Cortex of kidney (tissue), 1 donor: Measurements from ENCODE around the gene RPS6KB2.
"Not testable (repeated sequence)": the region's sequence is repeated elsewhere in the genome, so short reads cannot be mapped to it uniquely, and the experiment has no call there.

Experiments used
- DNase-seq: peaks from one replicate; lab custom pipeline; 2025; lab: John Stamatoyannopoulos, UW

RPS6KB2 gene

DNA sequence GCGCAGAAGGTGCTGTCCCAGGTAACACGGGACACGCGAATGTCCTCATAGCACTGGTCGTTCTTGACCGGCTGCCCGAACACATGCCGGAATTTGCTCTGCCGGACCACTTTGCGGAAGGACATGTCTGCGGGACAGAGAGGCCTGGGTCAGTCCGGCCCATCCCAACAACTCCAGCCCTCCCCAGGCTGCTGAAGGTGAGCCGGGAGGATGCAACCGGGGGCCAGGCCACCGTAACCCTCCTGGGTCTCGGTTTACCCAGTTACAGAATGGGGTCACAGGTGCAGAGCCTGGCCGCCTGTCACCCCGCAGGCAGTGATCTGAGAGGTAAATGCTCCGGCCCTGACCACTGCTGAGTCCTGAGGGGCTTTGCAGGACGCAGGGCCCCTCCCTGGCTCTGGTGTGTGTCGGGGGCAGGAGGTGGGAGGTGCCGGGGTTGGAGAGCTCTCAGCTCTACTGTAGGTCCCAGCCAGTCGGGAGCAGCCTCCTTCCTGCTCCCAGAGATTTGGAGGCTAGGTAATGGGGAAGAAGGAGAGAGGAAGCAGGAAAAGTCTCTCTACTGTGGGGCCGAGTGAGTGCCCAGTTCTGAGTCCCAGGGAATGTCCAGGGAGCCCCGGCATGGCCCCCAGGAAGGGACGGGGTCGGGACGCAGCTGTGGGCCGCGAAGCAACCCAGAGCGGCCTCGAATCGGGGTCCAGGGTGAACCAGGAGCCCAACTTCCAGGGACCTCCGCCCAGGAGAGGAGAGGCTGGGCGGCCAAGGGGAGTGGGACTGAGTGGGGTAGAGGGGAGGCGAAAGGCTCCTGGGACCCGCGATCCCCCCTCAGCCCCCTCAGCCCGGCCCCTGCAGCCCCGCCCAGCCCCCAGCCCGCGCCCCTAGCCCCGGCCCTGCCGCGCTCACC, 14.5 kb downstream of the RPS6KB2 start:
- DNase-seq, result no peak

DNA sequence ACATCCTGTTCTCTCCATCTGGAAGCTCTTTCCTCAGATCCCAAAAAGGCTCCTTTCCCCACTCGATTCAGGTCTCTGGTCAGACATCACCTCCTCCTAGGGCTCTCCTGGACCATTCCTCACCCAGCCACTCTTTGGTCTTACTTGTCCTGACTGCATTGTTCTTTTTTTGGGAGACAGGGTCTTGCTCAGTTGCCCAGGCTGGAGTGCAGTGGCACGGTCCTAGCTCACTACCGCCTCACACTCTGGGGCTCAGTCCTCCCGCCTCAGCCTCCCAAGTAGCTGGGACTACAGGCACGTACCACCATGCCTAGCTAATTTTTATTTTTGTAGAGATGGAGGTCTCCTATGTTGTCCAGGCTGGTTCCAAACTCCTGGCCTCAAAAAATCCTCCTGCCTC, 17.2 kb downstream of the RPS6KB2 start:
- DNase-seq, result no peak

DNA sequence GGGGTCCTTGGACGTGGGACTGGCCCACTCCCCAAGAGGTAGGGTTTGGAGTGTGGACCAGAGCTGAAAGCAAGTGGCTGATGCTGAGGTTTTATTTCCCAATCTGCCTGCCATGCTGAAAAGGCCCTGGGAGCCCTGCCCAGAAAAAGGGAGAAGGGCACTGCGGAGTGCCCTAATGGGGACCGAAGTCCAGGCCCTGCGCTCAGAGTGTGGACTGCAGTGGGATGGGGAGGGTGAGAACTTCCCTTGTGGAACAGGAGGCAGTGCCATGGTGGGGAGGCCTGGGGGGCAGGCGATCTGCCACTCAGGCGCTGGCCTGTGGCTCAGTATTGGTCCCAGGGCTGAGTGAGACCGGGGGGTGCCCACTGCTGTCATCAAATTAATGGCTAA, 19.9 kb downstream of the RPS6KB2 start:
- no peak for DNase-seq

- DNase-seq, result no peak
These were observed 21.0 kb downstream of the RPS6KB2 start for GRCh38 chr11:67449116-67449844.

- no peak for DNase-seq
These were observed 22.7 kb downstream of the RPS6KB2 start for GRCh38 chr11:67450796-67451657.

DNA sequence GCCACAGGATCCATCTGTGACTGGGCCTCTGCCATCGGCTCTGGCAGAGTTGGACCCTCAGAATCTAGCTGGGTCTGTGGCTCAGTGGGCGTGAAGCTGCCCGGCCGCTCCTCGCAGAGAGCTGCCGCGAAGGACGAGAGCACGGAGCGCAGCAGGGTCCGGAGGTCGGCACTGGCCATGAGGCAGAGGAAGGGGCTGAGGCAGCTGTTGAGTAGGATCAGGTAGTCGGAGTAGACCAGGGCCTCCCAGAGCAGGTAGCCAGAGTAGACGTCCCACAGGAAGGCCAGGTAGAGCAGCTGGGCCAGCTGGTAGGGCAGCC, 23.3 kb downstream of the RPS6KB2 start:
- no peak for DNase-seq

DNA sequence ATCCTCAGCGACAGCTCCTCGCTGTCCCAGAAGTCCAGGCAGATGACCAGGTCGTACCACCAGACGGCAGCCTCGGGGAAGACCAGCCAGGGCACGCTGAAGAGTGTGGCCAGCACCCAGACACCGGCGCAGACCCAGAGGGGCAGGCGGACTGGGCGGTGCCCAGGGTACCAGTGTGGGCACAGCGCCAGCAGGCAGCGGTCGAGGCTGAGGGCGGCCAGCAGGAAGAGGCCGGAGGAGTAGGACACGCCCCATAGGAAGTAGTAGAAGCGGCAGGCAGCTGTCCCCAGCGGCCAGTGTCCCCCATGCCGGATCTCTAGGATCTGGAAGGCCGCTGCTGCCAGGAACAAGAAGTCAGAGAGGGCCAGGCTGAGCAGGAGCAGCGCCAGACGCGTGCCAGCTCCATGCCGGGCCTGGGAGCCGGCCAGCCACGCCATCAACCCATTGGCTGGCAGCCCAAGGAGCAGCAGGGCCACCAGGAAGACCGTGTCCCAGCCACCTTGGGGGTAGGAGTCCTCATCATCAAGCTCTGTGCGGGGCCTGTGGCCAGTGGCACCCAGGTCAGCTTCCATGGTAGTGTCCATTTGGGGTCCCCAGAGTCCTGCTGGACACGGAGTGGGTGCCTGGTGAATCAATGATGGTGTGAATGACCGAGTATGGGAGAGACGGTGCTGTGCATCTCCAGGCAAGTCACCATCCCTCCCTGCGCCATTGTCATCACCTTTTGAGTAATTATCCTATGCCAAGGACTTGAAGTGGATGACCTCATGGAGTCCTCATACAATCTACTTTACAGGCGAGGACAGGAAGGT, 24.1 kb downstream of the RPS6KB2 start, which contains the start of gene GPR152:
Gene GPR152 (minus strand): TSS at position 589 of the 812 bp plus-strand sequence. CDS start 5 bp downstream, at position 584.
- no peak for DNase-seq

DNA sequence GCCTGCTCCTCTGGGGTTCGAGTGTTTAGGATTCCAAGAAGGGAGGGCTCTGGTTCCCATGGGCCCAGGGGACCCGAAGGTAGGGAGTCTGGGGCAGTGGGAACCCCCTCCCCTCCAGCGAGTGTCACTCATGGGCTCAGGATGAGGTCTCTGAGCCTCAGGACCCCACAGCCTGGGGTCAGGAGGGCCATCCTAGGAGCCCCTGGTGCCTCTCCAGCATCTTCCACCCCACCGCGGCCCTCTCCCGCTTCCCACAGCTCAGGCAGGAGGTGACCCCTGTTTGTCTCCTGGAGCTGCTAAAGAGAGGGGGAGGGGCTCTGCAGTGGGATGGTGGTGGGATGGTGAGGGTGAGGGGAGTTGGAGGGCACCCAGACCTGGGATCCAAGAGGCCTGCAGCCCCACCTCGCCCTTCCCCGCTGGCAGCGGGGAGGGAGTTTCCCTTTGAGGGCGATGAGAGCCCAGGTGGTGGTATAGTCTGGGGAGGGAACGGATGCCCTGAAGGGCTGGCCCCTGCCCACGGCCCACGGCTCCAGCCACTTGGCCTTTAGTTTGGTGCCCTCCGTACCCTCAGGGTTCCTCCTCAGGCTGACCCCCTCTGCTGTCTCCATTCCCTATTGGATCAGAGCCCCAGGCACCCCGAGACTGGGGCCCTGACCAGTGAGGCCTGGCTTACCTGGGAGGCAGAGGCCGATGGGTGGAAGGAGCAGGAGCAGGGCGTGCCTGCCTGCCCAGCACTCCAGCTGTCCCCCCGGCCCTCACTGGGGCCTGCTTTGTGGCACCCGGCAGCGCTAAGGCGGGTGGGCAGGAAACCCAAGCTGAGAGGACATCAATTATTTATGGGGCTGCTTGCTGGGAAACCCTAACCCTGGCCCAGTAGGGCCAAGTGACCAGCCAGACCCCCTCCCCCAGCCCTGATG, 25.8 kb downstream of the RPS6KB2 start:
- no peak for DNase-seq

DNA sequence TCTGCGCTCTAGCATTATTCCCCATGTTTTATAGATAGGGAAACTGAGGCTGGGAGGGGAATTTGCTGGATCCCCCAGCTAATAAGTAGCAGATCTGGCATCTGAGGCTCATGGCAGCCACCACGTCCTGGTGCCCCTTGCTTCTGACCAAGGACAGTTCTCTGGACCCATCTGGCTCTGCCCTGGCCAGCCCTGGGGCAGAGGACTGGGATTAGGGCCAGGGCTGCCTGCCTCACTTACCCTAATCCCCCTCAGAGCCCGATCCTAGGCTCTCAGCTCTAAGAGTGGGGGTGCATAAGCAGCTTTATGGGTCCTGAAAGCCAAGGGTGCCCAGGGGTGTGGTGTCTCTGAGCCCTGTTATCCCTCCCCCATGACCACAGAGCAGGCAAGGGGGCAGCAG, 26.8 kb downstream of the RPS6KB2 start, which contains the start of gene CABP4:
Gene CABP4 (plus strand): TSS at position 301 of the 400 bp plus-strand sequence. CDS start 70 bp downstream, at position 371.
- no peak for DNase-seq

DNA sequence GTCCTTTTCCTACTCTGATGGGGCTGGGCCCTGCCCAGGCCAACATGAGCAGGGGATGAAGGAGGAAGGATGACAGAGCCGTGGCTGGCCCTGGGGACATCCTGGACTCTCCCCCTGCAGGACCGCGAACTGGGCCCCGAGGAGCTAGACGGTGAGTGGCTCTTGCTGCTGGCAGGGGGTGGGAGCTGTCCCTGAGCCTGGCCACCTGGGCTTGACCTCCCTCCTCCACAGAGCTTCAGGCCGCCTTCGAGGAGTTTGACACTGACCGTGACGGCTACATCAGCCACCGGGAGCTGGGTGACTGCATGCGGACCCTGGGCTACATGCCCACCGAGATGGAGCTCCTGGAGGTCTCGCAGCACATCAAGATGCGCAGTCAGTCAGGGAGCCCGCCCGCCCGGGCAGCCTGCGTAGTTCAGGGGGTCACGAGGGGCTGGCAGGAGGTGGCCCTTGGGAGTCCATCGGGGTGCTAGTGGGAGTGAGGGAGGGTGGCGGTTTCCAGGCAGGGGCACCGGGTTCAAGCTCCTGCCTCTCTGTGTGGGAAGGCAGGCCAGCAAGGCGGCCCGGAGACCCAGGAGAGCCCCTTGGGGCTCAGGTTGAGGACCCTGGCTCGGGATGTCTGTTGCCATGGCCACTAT, 27.9 kb downstream of the RPS6KB2 start:
- no peak for DNase-seq

DNA sequence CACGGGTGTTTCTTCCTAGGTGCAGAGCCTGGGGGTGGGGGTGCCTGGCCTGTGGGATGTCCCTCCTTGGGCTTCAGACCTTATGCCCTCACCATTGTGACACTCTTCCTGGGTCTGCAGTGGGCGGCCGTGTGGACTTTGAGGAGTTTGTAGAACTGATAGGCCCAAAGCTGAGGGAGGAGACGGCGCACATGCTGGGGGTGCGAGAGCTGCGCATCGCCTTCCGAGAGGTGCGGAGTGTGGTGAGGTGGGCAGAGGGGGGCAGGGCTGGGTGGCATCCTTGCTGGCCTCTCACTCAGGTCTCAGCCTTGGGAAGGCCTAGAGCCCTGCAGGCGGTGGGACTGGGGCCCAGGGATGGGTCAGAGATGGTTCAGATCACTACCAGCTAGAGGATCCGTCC, 29.2 kb downstream of the RPS6KB2 start:
- DNase-seq, result no peak

GRCh38 chr11:67458266-67458665, 30.0 kb downstream of the RPS6KB2 start:
- DNase-seq, result no peak

GRCh38 chr11:67463186-67463585, 34.9 kb downstream of the RPS6KB2 start:
- DNase-seq, result no peak

DNA sequence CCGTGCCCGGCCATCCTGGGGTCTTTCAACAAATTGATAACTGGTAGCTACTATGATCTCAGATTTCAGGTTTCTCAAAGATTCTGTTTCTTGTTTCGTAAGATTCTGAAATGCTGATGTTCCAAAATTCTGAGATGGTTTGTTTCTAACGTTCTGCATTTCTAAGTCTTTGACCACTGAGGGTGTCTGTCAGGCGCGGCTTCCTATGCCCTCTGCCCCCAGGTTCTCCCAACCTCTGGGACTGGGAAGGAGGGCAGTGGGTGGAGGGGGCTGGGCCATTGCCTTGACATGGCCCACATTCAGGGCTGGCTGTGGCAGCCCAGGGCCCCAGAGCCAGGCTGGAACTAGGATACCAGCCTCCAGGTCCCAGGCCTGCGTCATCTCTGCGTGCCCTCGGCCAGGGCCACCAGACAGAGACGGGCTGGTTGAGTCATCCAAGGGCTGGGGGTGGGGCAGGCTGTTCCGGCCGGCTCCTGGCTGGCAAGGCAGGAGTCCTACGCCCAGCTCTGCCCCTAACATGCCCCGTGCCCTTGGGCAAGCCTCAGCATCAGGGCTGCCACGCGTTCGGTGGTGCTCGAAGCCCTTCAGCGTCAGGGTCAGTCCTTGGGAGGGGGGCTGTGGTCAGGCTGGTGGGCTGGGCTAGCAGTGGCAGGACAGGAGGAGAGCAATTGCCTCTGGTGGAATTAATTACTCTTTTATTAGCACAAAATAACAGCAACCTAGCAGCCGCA, 35.6 kb downstream of the RPS6KB2 start:
- DNase-seq, result no peak

DNA sequence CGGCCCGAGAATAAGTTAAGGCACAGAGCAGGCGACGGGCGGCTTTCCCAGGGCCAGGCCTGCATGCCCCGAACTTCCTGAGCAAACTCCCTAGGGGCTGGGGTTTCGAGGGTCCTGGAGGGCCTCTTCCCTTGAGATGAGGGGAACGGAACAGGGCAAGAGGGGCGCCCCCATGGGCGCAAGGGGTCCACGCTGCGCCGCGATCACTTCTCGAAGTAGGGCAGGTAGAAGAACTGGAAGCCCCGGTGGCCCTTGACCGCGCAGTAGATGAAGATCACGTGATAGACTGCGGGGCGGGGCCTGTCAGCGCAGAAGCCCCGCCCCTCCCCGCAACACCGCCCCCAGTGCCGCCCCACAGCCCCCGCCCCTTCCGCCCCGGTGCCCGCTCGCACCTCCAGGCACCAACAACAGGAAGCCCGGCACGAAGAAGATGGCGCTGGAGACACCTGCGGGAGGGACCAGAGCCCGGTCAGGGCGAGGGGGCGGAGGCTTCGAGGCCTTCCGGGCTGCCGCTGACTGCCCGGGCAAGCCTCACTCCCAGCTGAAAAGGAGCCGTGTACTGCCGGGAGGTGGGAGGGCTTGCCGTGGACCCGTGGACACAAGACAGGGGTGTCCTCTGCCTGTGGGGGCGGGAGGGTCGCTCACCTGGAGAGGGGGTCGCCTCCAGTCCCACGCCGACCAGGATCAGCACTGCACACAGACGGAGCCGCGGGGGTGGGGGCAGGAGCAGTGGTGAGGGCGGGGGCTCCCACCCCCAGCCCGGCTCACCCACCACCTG, 36.3 kb downstream of the RPS6KB2 start:
- DNase-seq, result no peak

DNA sequence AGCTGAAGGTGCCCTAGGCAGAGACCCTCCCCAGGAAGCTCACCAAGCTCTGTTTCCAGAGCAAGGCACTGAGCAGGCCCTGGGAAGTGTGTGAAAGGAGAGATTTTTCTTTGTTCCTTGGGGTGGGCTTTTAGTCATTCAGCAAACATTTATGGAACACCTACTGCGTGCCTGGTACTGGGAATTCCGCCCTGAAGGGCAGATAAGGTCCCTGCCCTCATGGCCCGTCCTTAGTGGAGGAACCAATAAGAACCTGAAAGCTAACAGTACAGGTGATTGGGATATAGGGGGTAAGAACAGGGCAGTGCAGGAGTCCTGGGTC, 36.9 kb downstream of the RPS6KB2 start:
- no peak for DNase-seq

DNA sequence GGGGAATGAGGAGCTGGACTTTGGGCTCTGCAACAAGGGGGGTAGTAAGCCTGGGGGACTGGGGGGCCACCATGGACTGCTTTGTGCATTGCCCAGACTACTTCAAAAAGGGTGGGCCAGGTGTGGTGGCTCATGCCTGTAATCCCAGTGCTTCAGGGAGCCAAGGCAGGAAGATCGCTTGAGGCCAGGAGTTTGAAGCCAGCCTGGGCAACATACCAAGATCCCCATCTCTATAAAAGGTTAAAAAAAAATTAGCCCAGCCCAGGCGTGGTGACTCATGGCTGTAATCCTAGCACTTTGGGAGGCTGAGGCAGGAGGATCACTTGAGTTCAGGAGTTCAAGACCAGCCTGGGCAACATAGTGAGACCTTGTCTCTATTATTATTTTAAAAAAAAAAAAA, 37.2 kb downstream of the RPS6KB2 start:
- not testable (repeated sequence) for DNase-seq

DNA sequence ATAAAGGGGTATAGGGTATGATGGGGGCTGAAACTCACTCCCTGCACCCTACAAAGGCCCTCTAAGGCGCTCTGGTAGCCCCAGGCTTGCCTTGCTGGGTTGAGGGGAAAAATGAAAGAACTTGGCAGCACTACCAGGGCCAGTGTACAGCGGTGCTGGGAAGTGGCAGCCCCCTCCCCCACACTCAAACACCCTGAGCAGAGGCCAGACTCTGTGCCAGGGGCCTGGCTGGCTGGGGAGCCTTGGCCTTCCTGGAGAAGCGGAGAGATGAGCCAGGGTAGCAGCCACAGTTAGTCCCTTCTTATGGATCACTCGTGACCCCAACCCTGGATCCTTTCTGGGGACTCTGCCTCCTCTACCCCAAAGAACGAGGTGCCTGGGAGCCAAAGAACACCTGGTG, 38.1 kb downstream of the RPS6KB2 start:
- DNase-seq, result no peak
